HepG2 (cell line): ENCODE results near the gene NPPB. TPM values are rescaled to one million over a fixed set of nuclear protein-coding genes. Genes with fewer than 3 reads are reported as not detected.

ENCODE experiments used
- EZH2 ChIP-seq: conservative IDR thresholded peaks from 2 replicates; pipeline ENCODE4 v1.6.1; 2012; ENCODE audit warnings: mild to moderate bottlenecking, low read depth, low read length, moderate library complexity
- IKZF1 ChIP-seq: fragments of 450-650 bp; IDR thresholded peaks from 2 replicates; pipeline ENCODE4 v1.7.1; 2016
- NFYB ChIP-seq: sonication (generic); formaldehyde crosslinking; IDR thresholded peaks from 2 replicates; pipeline ENCODE4 v1.4.0; 2020; ENCODE audit warnings: missing genetic modification reagents
- SKI ChIP-seq: fragments of 450-650 bp; IDR thresholded peaks from one replicate; pipeline ENCODE4 v1.6.1; 2018; ENCODE audit warnings: mild to moderate bottlenecking; ENCODE audit not compliant: partially characterized antibody
- SOX5 ChIP-seq: IDR thresholded peaks from 2 replicates; pipeline ENCODE4 v1.6.1; 2016; ENCODE audit warnings: borderline replicate concordance
- SRY ChIP-seq: sonication (generic); formaldehyde crosslinking; IDR thresholded peaks from 2 replicates; pipeline ENCODE4 v1.8.0; 2022; ENCODE audit warnings: mild to moderate bottlenecking, missing genetic modification reagents
- TARDBP ChIP-seq: sonication (generic); formaldehyde crosslinking; IDR thresholded peaks from 2 replicates; pipeline ENCODE4 v1.8.0; 2022; ENCODE audit warnings: mild to moderate bottlenecking, missing genetic modification reagents
- ZBTB38 ChIP-seq: sonication (generic); formaldehyde crosslinking; IDR thresholded peaks from 2 replicates; pipeline ENCODE4 v1.5.1; 2020; ENCODE audit warnings: mild to moderate bottlenecking, missing genetic modification reagents
- ZBTB46 ChIP-seq: sonication (generic); formaldehyde crosslinking; IDR thresholded peaks from 2 replicates; pipeline ENCODE4 v1.4.0; 2020; ENCODE audit warnings: mild to moderate bottlenecking, missing genetic modification reagents, borderline replicate concordance
- ZKSCAN5 ChIP-seq: sonication (generic); formaldehyde crosslinking; IDR thresholded peaks from 2 replicates; pipeline ENCODE4 v1.5.1; 2020; ENCODE audit warnings: mild to moderate bottlenecking, missing genetic modification reagents
- ZNF138 ChIP-seq: sonication (generic); formaldehyde crosslinking; IDR thresholded peaks from 2 replicates; pipeline ENCODE4 v1.5.0; 2020; ENCODE audit warnings: mild to moderate bottlenecking, low read depth, missing genetic modification reagents
- ZNF180 ChIP-seq: sonication (generic); formaldehyde crosslinking; IDR thresholded peaks from 2 replicates; pipeline ENCODE4 v1.4.0; 2020; ENCODE audit warnings: low read depth, missing genetic modification reagents, borderline replicate concordance
- ZNF230 ChIP-seq: sonication (generic); formaldehyde crosslinking; IDR thresholded peaks from 2 replicates; pipeline ENCODE4 v1.4.0; 2020; ENCODE audit warnings: mild to moderate bottlenecking, missing genetic modification reagents
- ZNF281 ChIP-seq: sonication (generic); formaldehyde crosslinking; IDR thresholded peaks from 2 replicates; pipeline ENCODE4 v1.4.0; 2020; ENCODE audit warnings: missing genetic modification reagents, borderline replicate concordance
- ZNF318 ChIP-seq: sonication (generic); formaldehyde crosslinking; IDR thresholded peaks from 2 replicates; pipeline ENCODE4 v1.4.0; 2020; ENCODE audit warnings: mild to moderate bottlenecking, missing genetic modification reagents
- ZNF547 ChIP-seq: sonication (generic); formaldehyde crosslinking; IDR thresholded peaks from 2 replicates; pipeline ENCODE4 v1.5.1; 2020; ENCODE audit warnings: mild to moderate bottlenecking, missing genetic modification reagents
- ZNF703 ChIP-seq: sonication (generic); formaldehyde crosslinking; IDR thresholded peaks from 2 replicates; pipeline ENCODE4 v1.5.1; 2020; ENCODE audit warnings: missing genetic modification reagents, mild to moderate bottlenecking, moderate library complexity, borderline replicate concordance
- polyA plus RNA-seq, 8 experiments: library from polyadenylated mRNA; depleted of rRNA in 3 of 8; stranded (reverse) in 7 of 8; unstranded in 1 of 8; fragments of >200 nt; fragmentation: Illumina TruSeq in 4 of 8; extraction: Trizol in 4 of 8; gene quantifications; 2 replicates each; pipeline versions ENCODE4 v1.2.1 to v1.2.3, GENCODE V29; 2011 to 2016; ENCODE audit warnings: low read depth in 4 of 8, missing spikeins in 1 of 8, mixed read lengths in 1 of 8; ENCODE audit not compliant: insufficient read depth in 1 of 8
- total RNA-seq, 5 experiments: library from RNA; depleted of rRNA; stranded (reverse); fragments of >200 nt; fragmentation: Illumina TruSeq; extraction: Trizol; gene quantifications; 2 replicates each; pipeline ENCODE4 v1.2.3, GENCODE V29; 2016; ENCODE audit warnings: low read depth in 1 of 5

Gene NPPB
- total and polyA plus RNA-seq, 2 of the 13 experiments (the other 11 are each of a cell fraction or from before 2014, with no cell fraction given): 1.9 TPM; not detected in 1

- TF ChIP-seq ZNF318 (CRISPR knock-in tag): no peak
- no peak for TF ChIP-seq IKZF1
- TF ChIP-seq SKI: no peak
- TF ChIP-seq SOX5 (CRISPR knock-in tag): peak; percentile 70
- TF ChIP-seq ZNF138: 0 out of 2 replicates have a peak, but pooled peaks have one; percentile 32
- TF ChIP-seq ZNF703: no peak
- TF ChIP-seq ZBTB38 (CRISPR knock-in tag): no peak
- 0 out of 2 replicates have a peak, but pooled peaks have one; percentile 52 for TF ChIP-seq ZNF547 (CRISPR knock-in tag)
- TF ChIP-seq TARDBP: peak; percentile 86; the same call in 1 of the 2 replicates
- TF ChIP-seq EZH2: no peak
- TF ChIP-seq ZKSCAN5 (CRISPR knock-in tag): no peak
- TF ChIP-seq ZBTB46: no peak
- no peak; the same call in 1 of the 2 replicates for TF ChIP-seq ZNF180
- peak; percentile 12; the same call in 1 of the 2 replicates for TF ChIP-seq ZNF281 (CRISPR knock-in tag)
- no peak for TF ChIP-seq NFYB (CRISPR knock-in tag)
- no peak; the same call in 1 of the 2 replicates for TF ChIP-seq SRY
- 0 out of 2 replicates have a peak, but pooled peaks have one; percentile 42 for TF ChIP-seq ZNF230
These were observed 49.4 kb upstream of the NPPB start (continued) for GRCh38 chr1:11908095-11908675.
